Kidney (tissue), 14 donors: ENCODE results near the gene RAE1. TPM values are rescaled to one million over a fixed set of nuclear protein-coding genes. Genes with fewer than 3 reads are reported as not detected.

Experiments
- DNase-seq, 5 donors: peaks; one replicate each; pipeline ENCODE4 v3.0.0-alpha.2; 2013 to 2020
- FAIRE-seq: peaks from 2 replicates; lab custom pipeline; 2012; peaks lifted over from hg19 to GRCh38; lab: Jason Lieb, UNC
- H3K27ac ChIP-seq, 2 donors: one replicate each; pipeline ENCODE4 v1.7.0; 2013; ENCODE audit warnings: low read depth in 2 of 2, low read length in 2 of 2, inconsistent platforms in 1 of 2
- H3K27me3 ChIP-seq: one replicate; pipeline ENCODE4 v1.7.1; 2013; ENCODE audit warnings: low read length, inconsistent platforms; ENCODE audit not compliant: control insufficient read depth, insufficient read depth
- H3K36me3 ChIP-seq, 3 donors: one replicate each; pipeline versions ENCODE4 v1.7.0 to v1.7.1; 2013; ENCODE audit warnings: low read length in 3 of 3, control low read depth in 1 of 3, inconsistent platforms in 1 of 3; ENCODE audit not compliant: insufficient read depth in 3 of 3, control insufficient read depth in 2 of 3
- H3K4me1 ChIP-seq, 3 donors: one replicate each; pipeline versions ENCODE4 v1.7.0 to v1.7.1; 2013; ENCODE audit warnings: low read length in 3 of 3, inconsistent platforms in 1 of 3, low read depth in 1 of 3; ENCODE audit not compliant: control insufficient read depth in 2 of 3, insufficient read depth in 2 of 3
- H3K4me3 ChIP-seq, 3 donors: one replicate each; pipeline versions ENCODE4 v1.7.0 to v1.8.1; 2013; ENCODE audit warnings: low read length in 3 of 3, control low read depth in 1 of 3, inconsistent platforms in 1 of 3
- H3K9ac ChIP-seq, 3 donors: one replicate each; pipeline versions ENCODE4 v1.7.0 to v1.7.1; 2013; ENCODE audit warnings: low read length in 3 of 3, control low read depth in 1 of 3, inconsistent platforms in 1 of 3
- H3K9me3 ChIP-seq, 3 donors: one replicate each; pipeline versions ENCODE4 v1.7.0 to v1.7.1; 2013; ENCODE audit warnings: low read length in 3 of 3, control low read depth in 1 of 3, inconsistent platforms in 1 of 3; ENCODE audit not compliant: control insufficient read depth in 2 of 3, insufficient read depth in 1 of 3
- CTCF ChIP-seq: IDR thresholded peaks from 3 replicates; pipeline ENCODE4 v1.5.1; 2012; ENCODE audit warnings: mild to moderate bottlenecking, moderate library complexity, borderline replicate concordance; ENCODE audit not compliant: insufficient read depth; ENCODE audit errors: extremely low read depth
- intact Hi-C: fragments of 100-400 bp; cut with DNase I; formaldehyde crosslinking; loops from one replicate; pipeline ENCODE4 v1.11.1; 2022
- polyA plus RNA-seq: library from polyadenylated mRNA; stranded (reverse); fragments of 350-450 nt; fragmentation: Illumina TruSeq; extraction: RNeasy Lipid Tissue Mini Kit (QIAGEN cat#74804); gene quantifications from one replicate; pipeline ENCODE4 v1.2.3, GENCODE V29; 2014; ENCODE audit warnings: low read depth, low replicate concordance; ENCODE audit not compliant: insufficient read depth
- total RNA-seq: library from RNA; stranded (reverse); fragmentation: NEBNext Ultra II Directional; extraction: Animal tissue kit (Norgen Biotek cat#: 25700); gene quantifications from one replicate; pipeline ENCODE4 v1.2.1, GENCODE V29; 2021
- donor health status: control.
- donor health status: control.
- donor health status: control.
- donor health status: control.
- donor health status: control.
- donor health status: DM: yes; HTN: yes; CAD: no.
- donor health status: Normal renal cell carcinoma (clear cell type).

Gene RAE1
- total and polyA plus RNA-seq, 2 donors from 2014 or later, result 19.5 to 26.3 TPM

GRCh38 chr20:57375652-57376230 lies 24.7 kb downstream of the RAE1 start:
- Histone ChIP-seq H3K4me1 (no peaks in the 10 kb centered on the region), H3K9me3 (no peaks in the 10 kb centered on the region), H3K4me3 (no peak overlapping the region), H3K36me3 (peaks cover 5 to 66% (median 24%) of the 10 kb centered on the region in 3 donors), H3K27ac (no peak overlapping the region), H3K9ac (no peak overlapping the region), H3K27me3 (no peaks in the 10 kb centered on the region)
- DNase-seq (peak in 1 of 5 donors; percentile 42), FAIRE-seq (no peak)
- TF ChIP-seq CTCF, result no peak
- intact Hi-C loops, result loop anchor here (5.0 kb wide), 1 partner anchor 117 kb away; no protein-coding TSS in a partner anchor

GRCh38 chr20:57377350-57377749 lies 26.3 kb downstream of the RAE1 start:
- H3K9me3 ChIP-seq, result no peaks in the 10 kb centered on the region
- no peak for TF ChIP-seq CTCF
- peaks cover 2 to 52% (median 16%) of the 10 kb centered on the region in 3 donors for H3K36me3 ChIP-seq
- no peak overlapping the region for H3K27ac ChIP-seq
- DNase-seq (peak in 1 of 5 donors; percentile 32), FAIRE-seq (no peak)
- H3K4me1 ChIP-seq, result no peaks in the 10 kb centered on the region
- intact Hi-C loops, result loop anchor here (5.0 kb wide), 1 partner anchor 115 kb away; no protein-coding TSS in a partner anchor
- no peak overlapping the region for H3K4me3 ChIP-seq
- H3K27me3 ChIP-seq, result no peaks in the 10 kb centered on the region
- H3K9ac ChIP-seq, result no peak overlapping the region

- no peak overlapping the region for H3K9ac ChIP-seq
- TF ChIP-seq CTCF, result no peak
- peaks cover 2 to 45% (median 11%) of the 10 kb centered on the region in 3 donors for H3K36me3 ChIP-seq
- H3K27me3 ChIP-seq, result no peaks in the 10 kb centered on the region
- no peaks in the 10 kb centered on the region for H3K9me3 ChIP-seq
- H3K4me3 ChIP-seq, result no peak overlapping the region
- DNase-seq, result peak in 1 of 5 donors; percentile 37
- intact Hi-C loops, result loop anchor here (5.0 kb wide), 1 partner anchor 114 kb away; no protein-coding TSS in a partner anchor
- H3K4me1 ChIP-seq, result no peaks in the 10 kb centered on the region
- H3K27ac ChIP-seq, result no peak overlapping the region
- no peak for FAIRE-seq
Measured at GRCh38 chr20:57378107-57378506, 27.1 kb downstream of the RAE1 start.
